H9 (cell line): ENCODE results near the gene ASS1. TPM values are rescaled to one million over a fixed set of nuclear protein-coding genes. Genes with fewer than 3 reads are reported as not detected.

Source experiments
- DNase-seq: peaks from one replicate; pipeline ENCODE4 v3.0.0-alpha.2; 2017
- H2AFZ ChIP-seq: one replicate; pipeline ENCODE4 v1.6.1; 2013; ENCODE audit warnings: mild to moderate bottlenecking, low read length, control low read depth, moderate library complexity
- H2AK5ac ChIP-seq: 2 replicates; pipeline ENCODE4 v1.6.1; 2013; ENCODE audit warnings: low read length, control low read depth, mixed read lengths; ENCODE audit not compliant: insufficient read length
- H2BK120ac ChIP-seq: one replicate; pipeline ENCODE4 v1.6.1; 2013; ENCODE audit warnings: low read depth, mild to moderate bottlenecking, low read length, control low read depth, inconsistent platforms; ENCODE audit not compliant: poor library complexity, severe bottlenecking
- H2BK12ac ChIP-seq: 2 replicates; pipeline ENCODE4 v1.6.1; 2013; ENCODE audit warnings: low read length, control low read depth, mixed read lengths, low read depth; ENCODE audit not compliant: insufficient read length
- H2BK15ac ChIP-seq: 2 replicates; pipeline ENCODE4 v1.6.1; 2013; ENCODE audit warnings: low read depth, low read length, control low read depth
- H2BK20ac ChIP-seq: one replicate; pipeline ENCODE4 v1.6.1; 2013; ENCODE audit warnings: low read depth, mild to moderate bottlenecking, low read length, control low read depth, inconsistent platforms; ENCODE audit not compliant: poor library complexity, severe bottlenecking
- H2BK5ac ChIP-seq: 2 replicates; pipeline ENCODE4 v1.6.1; 2013; ENCODE audit warnings: low read length, control low read depth, mixed read lengths; ENCODE audit not compliant: insufficient read length
- H3K14ac ChIP-seq: 2 replicates; pipeline ENCODE4 v1.6.1; 2013; ENCODE audit warnings: low read length, control low read depth; ENCODE audit not compliant: insufficient read depth
- H3K18ac ChIP-seq: 2 replicates; pipeline ENCODE4 v1.6.1; 2013; ENCODE audit warnings: low read depth, mild to moderate bottlenecking, mixed read lengths, low read length, control low read depth; ENCODE audit not compliant: insufficient read length
- H3K23ac ChIP-seq: 2 replicates; pipeline ENCODE4 v1.6.1; 2013; ENCODE audit warnings: low read length, control low read depth, mixed read lengths, low read depth; ENCODE audit not compliant: insufficient read length
- H3K23me2 ChIP-seq: 2 replicates; pipeline ENCODE4 v1.6.1; 2013; ENCODE audit warnings: low read depth, mild to moderate bottlenecking, mixed read lengths, low read length, control low read depth; ENCODE audit not compliant: insufficient read length, poor library complexity, severe bottlenecking
- H3K27ac ChIP-seq: 2 replicates; pipeline ENCODE4 v1.5.1; 2013; ENCODE audit warnings: low read length, control low read depth, mixed read lengths, low read depth; ENCODE audit not compliant: insufficient read length
- H3K27me3 ChIP-seq: 2 replicates; pipeline ENCODE4 v1.6.1; 2013; ENCODE audit warnings: low read length, control low read depth, inconsistent platforms; ENCODE audit not compliant: insufficient read depth
- H3K4ac ChIP-seq: 2 replicates; pipeline ENCODE4 v1.6.1; 2013; ENCODE audit warnings: low read depth, mild to moderate bottlenecking, control low read depth, inconsistent platforms, low read length, moderate library complexity
- H3K4me1 ChIP-seq: 2 replicates; pipeline ENCODE4 v1.6.1; 2013; ENCODE audit warnings: low read length, control low read depth, inconsistent platforms; ENCODE audit not compliant: insufficient read depth
- H3K4me2 ChIP-seq: 2 replicates; pipeline ENCODE4 v1.6.1; 2013; ENCODE audit warnings: low read length, control low read depth, mixed read lengths; ENCODE audit not compliant: insufficient read length, insufficient read depth
- H3K56ac ChIP-seq: 2 replicates; pipeline ENCODE4 v1.6.1; 2013; ENCODE audit warnings: low read depth, mild to moderate bottlenecking, mixed read lengths, low read length, control low read depth; ENCODE audit not compliant: insufficient read length
- H3K79me1 ChIP-seq: 2 replicates; pipeline ENCODE4 v1.6.1; 2013; ENCODE audit warnings: low read depth, mild to moderate bottlenecking, moderate library complexity, low read length, control low read depth, inconsistent platforms; ENCODE audit not compliant: insufficient read depth, poor library complexity, severe bottlenecking
- H3K79me2 ChIP-seq: 2 replicates; pipeline ENCODE4 v1.6.1; 2013; ENCODE audit warnings: low read length, control low read depth, inconsistent platforms; ENCODE audit not compliant: insufficient read depth
- H3K9ac ChIP-seq: 2 replicates; pipeline ENCODE4 v1.6.1; 2013; ENCODE audit warnings: low read length, control low read depth, mixed read lengths; ENCODE audit not compliant: insufficient read length; ENCODE audit errors: extremely low read depth
- H3K9me3 ChIP-seq: one replicate; pipeline ENCODE4 v1.6.1; 2013; ENCODE audit warnings: low read depth, low read length, inconsistent platforms; ENCODE audit not compliant: control insufficient read depth
- H3T11ph ChIP-seq: one replicate; pipeline ENCODE4 v1.6.1; 2013; ENCODE audit warnings: mild to moderate bottlenecking, low read length, control low read depth, inconsistent platforms
- H4K20me1 ChIP-seq: one replicate; pipeline ENCODE4 v1.6.1; 2013; ENCODE audit not compliant: control insufficient read depth, insufficient read length, insufficient read depth
- H4K5ac ChIP-seq: 2 replicates; pipeline ENCODE4 v1.6.1; 2013; ENCODE audit warnings: low read depth, mild to moderate bottlenecking, mixed read lengths, low read length, control low read depth; ENCODE audit not compliant: insufficient read length
- H4K8ac ChIP-seq: replicated peaks from 2 replicates; pipeline ENCODE4 v1.6.1; 2013; ENCODE audit warnings: low read length, control low read depth, mixed read lengths, low read depth; ENCODE audit not compliant: insufficient read length
- H4K91ac ChIP-seq: 2 replicates; pipeline ENCODE4 v1.6.1; 2013; ENCODE audit warnings: low read depth, mild to moderate bottlenecking, moderate library complexity, mixed read lengths, low read length, control low read depth; ENCODE audit not compliant: insufficient read length
- H3K27ac Mint-ChIP-seq, 3 experiments: 2 replicates in 2 of 3; 3 replicates in 1 of 3; pipeline ENCODE4 v1.8.0; 2020 to 2021; ENCODE audit warnings: mixed read lengths in 3 of 3, mild to moderate bottlenecking in 1 of 3, moderate library complexity in 1 of 3
- H3K27me3 Mint-ChIP-seq: 2 replicates; pipeline ENCODE4 v1.8.0; 2021; ENCODE audit warnings: low read depth, mild to moderate bottlenecking, moderate library complexity, mixed read lengths
- H3K36me3 Mint-ChIP-seq, 3 experiments: 2 replicates in 2 of 3; 3 replicates in 1 of 3; pipeline ENCODE4 v1.8.0; 2020 to 2021; ENCODE audit warnings: low read depth in 3 of 3, mixed read lengths in 3 of 3; ENCODE audit not compliant: insufficient read depth in 1 of 3
- H3K4me1 Mint-ChIP-seq, 2 experiments: 2 replicates each; pipeline ENCODE4 v1.8.0; 2020; ENCODE audit warnings: mixed read lengths in 2 of 2
- H3K4me3 Mint-ChIP-seq, 2 experiments: 2 replicates in 1 of 2; 3 replicates in 1 of 2; pipeline ENCODE4 v1.8.0; 2020 to 2021; ENCODE audit warnings: mild to moderate bottlenecking in 2 of 2, mixed read lengths in 2 of 2, moderate library complexity in 1 of 2
- H3K9me3 Mint-ChIP-seq, 2 experiments: 2 replicates in 1 of 2; 3 replicates in 1 of 2; pipeline ENCODE4 v1.8.0; 2020; ENCODE audit warnings: mild to moderate bottlenecking in 2 of 2, mixed read lengths in 2 of 2, moderate library complexity in 1 of 2
- WGBS: extraction: QIAGEN DNeasy Blood & Tissue Kit; methylation state at CpG from one replicate; pipeline ENCODE4 v1.1.7; 2013; ENCODE audit warnings: missing lambda C conversion rate, low lambda C conversion rate, mixed read lengths; ENCODE audit not compliant: insufficient read length; ENCODE audit errors: extremely low coverage; 5-methylcytosine and 5-hydroxymethylcytosine counted together
- total RNA-seq: library from RNA; stranded (reverse); gene quantifications from 2 replicates; pipeline ENCODE4 v1.2.1, GENCODE V29; 2021
- TF ChIP-seq, protein P1 (sequence below): fragments of 200-600 bp; sonication (generic); conservative IDR thresholded peaks from 3 replicates; pipeline ENCODE4 v1.8.0; 2021; ENCODE audit warnings: antibody characterized with exemption, mild to moderate bottlenecking

ASS1 gene
- total RNA-seq, 1 experiment from 2014 or later = 118 TPM

DNA sequence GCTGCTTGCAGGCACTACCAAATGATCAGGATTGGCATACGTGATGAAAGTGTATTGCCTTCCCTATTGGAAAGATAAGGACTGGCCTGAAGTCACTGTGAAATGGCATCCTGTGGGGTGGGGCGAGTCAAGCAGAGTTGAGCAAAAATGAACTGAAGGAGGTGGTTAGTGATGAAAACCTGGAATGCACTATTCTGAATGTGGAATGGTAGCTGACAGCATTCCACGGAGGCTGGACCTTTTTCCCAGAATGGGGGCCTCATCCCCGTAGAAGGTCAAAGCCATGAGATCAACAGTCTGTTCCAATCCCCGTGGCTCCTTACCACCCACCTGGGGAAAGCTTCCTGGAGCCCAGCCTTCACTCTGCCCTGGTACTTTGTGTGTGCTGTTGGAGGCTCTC lies 37.7 kb downstream of the ASS1 start:
- H2BK20ac ChIP-seq = no peak overlapping the region
- H3K14ac ChIP-seq = no peak overlapping the region
- no peak overlapping the region for H2BK5ac ChIP-seq
- H3K18ac ChIP-seq = no peak overlapping the region
- no peak overlapping the region for H2AFZ ChIP-seq
- H3K27ac ChIP-seq = no peak overlapping the region
- no peak overlapping the region for H4K91ac ChIP-seq
- H3K23me2 ChIP-seq = no peaks in the 10 kb centered on the region
- H3K9ac ChIP-seq = no peak overlapping the region
- H3T11ph ChIP-seq = no peak overlapping the region
- TF ChIP-seq, protein P1, sequence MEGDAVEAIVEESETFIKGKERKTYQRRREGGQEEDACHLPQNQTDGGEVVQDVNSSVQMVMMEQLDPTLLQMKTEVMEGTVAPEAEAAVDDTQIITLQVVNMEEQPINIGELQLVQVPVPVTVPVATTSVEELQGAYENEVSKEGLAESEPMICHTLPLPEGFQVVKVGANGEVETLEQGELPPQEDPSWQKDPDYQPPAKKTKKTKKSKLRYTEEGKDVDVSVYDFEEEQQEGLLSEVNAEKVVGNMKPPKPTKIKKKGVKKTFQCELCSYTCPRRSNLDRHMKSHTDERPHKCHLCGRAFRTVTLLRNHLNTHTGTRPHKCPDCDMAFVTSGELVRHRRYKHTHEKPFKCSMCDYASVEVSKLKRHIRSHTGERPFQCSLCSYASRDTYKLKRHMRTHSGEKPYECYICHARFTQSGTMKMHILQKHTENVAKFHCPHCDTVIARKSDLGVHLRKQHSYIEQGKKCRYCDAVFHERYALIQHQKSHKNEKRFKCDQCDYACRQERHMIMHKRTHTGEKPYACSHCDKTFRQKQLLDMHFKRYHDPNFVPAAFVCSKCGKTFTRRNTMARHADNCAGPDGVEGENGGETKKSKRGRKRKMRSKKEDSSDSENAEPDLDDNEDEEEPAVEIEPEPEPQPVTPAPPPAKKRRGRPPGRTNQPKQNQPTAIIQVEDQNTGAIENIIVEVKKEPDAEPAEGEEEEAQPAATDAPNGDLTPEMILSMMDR = no peak
- Mint-ChIP-seq H3K4me3 (no peak overlapping the region), H3K4me1 (peaks cover 0 to 27% of the 10 kb centered on the region in 2 experiments; a peak in 2 of 4 replicates), H3K27me3 (no peaks in the 10 kb centered on the region; the same call in 1 of the 2 replicates), H3K36me3 (peaks cover 1 to 47% (median 23%) of the 10 kb centered on the region in 3 experiments; a peak in 5 of 7 replicates), H3K27ac (no peak overlapping the region), H3K9me3 (no peaks in the 10 kb centered on the region)
- H3K23ac ChIP-seq = no peak overlapping the region
- no peak overlapping the region for H2BK12ac ChIP-seq
- no peaks in the 10 kb centered on the region for H3K4me1 ChIP-seq
- no peak overlapping the region for H3K4ac ChIP-seq
- H3K79me2 ChIP-seq = 0 out of 2 replicates have a peak, but pooled peaks cover 2% of the 10 kb centered on the region
- no peak overlapping the region for H4K5ac ChIP-seq
- no peak overlapping the region for H3K4me2 ChIP-seq
- no peak overlapping the region for H2AK5ac ChIP-seq
- WGBS = no CpG with 5 or more reads among the region's 5 CpGs
- H3K79me1 ChIP-seq = no peaks in the 10 kb centered on the region
- no peak overlapping the region for H2BK120ac ChIP-seq
- H4K20me1 ChIP-seq = no peaks in the 10 kb centered on the region
- no peak overlapping the region for H3K56ac ChIP-seq
- no peak overlapping the region for H2BK15ac ChIP-seq
- no peak for DNase-seq
- H3K9me3 ChIP-seq = no peaks in the 10 kb centered on the region
- H4K8ac ChIP-seq = no peak overlapping the region
- H3K27me3 ChIP-seq = no peaks in the 10 kb centered on the region
